ENCODE measurements around the gene JAML.

Gene JAML

DNA sequence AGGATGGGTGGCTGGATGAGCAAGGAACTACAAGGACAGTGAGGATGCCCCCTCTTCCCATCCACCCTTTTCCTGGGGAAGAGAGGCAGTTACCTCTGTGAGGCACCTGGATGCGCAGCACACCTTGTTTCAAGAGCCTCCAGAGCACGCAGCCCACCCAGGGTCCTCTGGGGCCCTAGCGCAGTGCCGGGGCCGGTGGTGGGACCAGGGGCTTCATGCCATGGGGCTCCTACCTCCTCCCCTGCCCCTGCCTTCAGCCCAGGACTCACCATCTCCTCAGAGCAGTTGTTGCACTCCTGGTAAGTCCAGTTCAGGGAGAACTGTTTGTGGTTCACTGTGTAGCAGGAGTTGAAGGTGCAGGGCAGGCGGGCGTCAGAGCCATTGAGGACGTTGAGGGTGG is 56.5 kb downstream of the JAML start:
- TF ChIP-seq, protein P1, sequence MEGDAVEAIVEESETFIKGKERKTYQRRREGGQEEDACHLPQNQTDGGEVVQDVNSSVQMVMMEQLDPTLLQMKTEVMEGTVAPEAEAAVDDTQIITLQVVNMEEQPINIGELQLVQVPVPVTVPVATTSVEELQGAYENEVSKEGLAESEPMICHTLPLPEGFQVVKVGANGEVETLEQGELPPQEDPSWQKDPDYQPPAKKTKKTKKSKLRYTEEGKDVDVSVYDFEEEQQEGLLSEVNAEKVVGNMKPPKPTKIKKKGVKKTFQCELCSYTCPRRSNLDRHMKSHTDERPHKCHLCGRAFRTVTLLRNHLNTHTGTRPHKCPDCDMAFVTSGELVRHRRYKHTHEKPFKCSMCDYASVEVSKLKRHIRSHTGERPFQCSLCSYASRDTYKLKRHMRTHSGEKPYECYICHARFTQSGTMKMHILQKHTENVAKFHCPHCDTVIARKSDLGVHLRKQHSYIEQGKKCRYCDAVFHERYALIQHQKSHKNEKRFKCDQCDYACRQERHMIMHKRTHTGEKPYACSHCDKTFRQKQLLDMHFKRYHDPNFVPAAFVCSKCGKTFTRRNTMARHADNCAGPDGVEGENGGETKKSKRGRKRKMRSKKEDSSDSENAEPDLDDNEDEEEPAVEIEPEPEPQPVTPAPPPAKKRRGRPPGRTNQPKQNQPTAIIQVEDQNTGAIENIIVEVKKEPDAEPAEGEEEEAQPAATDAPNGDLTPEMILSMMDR (conservative IDR thresholded peaks at IDR 0.05), result no peak

DNA sequence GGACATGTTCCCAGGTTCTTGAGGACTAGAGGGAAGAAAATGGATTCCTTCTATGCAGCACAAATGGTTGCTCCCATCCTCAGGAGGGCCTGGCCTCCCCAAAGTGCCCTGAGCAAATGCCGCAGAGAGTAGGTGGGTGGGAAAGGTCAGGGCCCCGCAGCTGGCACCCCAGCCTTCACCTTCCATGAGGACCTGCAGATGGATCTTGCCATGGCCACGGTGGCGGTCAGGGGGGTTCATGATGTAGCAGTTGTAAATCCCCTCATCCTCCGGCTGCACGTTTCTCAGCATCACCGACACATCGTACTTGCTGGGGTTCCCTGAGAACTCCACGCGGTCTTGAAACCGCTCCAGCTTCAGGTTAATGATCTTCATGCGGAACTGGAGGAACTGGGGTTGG is 56.9 kb downstream of the JAML start:
- TF ChIP-seq, protein P1 (conservative IDR thresholded peaks at IDR 0.05), result no peak
- no peak overlapping the region for H3K27ac ChIP-seq

More for the DNA sequence above, 56.5 kb downstream of the JAML start:
- H3K27ac ChIP-seq, result no peak overlapping the region

DNA sequence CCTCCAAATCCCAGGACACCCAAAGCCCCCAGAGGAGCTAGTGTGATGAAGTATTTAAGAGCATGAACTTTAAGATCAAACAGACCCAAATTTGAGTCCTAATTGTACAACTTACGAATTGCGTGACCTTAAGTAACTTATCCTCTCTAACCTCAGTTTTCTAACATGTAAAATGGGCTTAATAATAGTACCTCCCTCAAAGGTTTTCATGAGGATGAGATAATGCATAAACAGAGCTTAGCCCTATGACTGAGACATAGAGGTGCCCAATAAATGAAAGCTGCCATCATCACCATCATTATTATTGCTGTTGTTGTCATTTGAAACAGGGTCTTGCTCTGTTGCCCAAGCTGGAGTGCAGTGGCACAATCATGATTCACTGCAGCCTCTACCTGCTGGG is 57.6 kb downstream of the JAML start:
- TF ChIP-seq, protein P1 (conservative IDR thresholded peaks at IDR 0.05), result no peak

DNA sequence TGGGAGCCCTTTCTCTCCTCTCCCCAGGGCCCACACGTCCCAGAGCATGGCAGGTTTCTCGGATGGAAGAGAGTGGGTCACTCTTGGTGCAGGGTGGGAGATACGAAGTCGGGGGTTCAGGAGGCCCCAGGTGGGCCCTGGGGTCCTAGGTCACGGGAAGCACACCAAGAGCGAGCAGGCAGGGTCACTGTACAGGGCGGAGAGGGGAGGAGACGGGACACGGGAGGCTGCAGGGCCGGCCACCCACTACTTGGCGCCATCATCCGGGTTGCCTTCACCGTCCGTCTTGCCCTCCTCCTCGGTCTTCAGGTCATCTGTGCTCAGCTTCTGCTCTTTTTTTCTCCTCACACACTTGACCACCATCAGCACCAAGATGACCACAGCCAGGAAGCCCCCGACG is 58.2 kb downstream of the JAML start:
- H3K27ac ChIP-seq, result no peak overlapping the region
- TF ChIP-seq, protein P1 (conservative IDR thresholded peaks at IDR 0.05), result no peak

More for the DNA sequence above, 57.6 kb downstream of the JAML start:
- H3K27ac ChIP-seq, result no peak overlapping the region

DNA sequence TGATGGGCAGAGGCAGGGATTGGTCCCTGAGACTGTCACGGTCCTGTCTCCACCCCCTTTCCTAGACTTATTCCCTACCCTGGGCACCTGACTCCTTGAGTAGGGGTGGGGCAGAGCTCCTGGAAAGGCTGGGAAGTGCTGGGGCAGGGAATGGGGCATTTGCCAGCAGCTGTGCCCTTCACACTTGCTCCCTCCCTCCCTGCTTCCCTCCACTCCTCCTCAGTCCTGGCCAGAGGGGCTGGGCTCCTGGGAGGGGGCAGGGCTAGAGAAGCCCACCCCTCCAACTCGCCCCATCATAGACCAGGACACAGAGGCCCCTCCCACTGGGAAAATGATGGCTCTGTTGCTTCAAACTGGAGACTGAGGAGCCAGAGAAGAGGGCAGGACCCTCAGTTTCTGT is 59.9 kb downstream of the JAML start:
- H3K27ac ChIP-seq, result no peak overlapping the region
- TF ChIP-seq, protein P1 (conservative IDR thresholded peaks at IDR 0.05), result no peak

DNA sequence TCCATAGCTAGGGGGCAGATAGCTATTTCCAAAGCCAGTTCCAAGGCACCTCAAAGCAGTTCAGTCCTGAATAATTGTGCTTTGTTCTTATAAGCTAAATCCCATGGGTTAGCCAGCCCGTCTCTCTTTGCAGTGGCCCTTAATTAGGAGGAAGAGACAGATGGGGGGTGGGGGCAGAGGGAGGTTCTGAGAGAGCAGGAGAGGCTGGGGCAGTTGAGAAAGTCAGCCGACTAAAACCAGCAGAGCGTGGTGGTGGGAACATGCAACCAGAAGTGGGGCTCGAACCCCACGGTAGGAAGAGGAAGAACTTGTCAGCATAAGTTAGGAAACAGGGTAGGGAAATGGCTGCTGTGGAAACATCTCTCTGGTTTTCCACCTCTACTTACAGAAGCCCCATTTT is 61.3 kb downstream of the JAML start:
- H3K27ac ChIP-seq, result no peak overlapping the region
- TF ChIP-seq, protein P1 (conservative IDR thresholded peaks at IDR 0.05), result no peak

DNA sequence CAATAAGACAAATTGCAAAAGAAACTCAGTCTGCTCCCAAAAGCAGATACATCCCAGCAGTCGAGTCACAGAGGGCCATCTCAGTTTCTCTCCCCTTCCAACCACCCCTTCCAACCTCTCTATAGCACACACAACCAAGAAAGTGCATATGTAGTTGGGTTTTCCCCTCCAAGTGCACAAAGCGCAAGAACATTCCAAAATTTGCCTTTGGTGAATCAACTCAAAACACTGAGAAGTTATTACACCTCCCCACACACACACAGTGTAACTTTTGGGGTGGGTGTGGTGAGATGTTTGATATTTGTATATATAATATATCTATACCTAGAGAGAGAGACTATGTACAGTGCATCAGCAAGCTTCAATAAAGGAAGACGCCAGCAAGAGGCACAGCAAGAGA is 62.0 kb downstream of the JAML start:
- H3K27ac ChIP-seq, result no peak overlapping the region

More for the DNA sequence above, 62.0 kb downstream of the JAML start:
- TF ChIP-seq, protein P1 (conservative IDR thresholded peaks at IDR 0.05), result no peak
